HCT116 (cell line): ENCODE data around the gene PIK3R2. TPM values are rescaled to one million over a fixed set of nuclear protein-coding genes. Genes with fewer than 3 reads are reported as not detected.

Experiments
- ATAC-seq: fragments of 200-7000 bp; cut with Tn5 transposase; 2 replicates; pipeline ENCODE4 v1.9.1; 2020; ENCODE audit warnings: mild to moderate bottlenecking, moderate library complexity
- BruUV-seq: library from RNA; stranded (reverse); fragments of 400-500 nt; replicated peaks from 2 replicates; lab custom pipeline; 2021; lab: Mats Ljungman, UMichigan
- CTCF ChIA-PET: fragments of 300-600 bp; sonication (Branson Sonifier 250); formaldehyde crosslinking; loops from one replicate; lab custom pipeline; 2021; ENCODE audit warnings: antibody characterized with exemption; lab: Charles Lee
- POLR2A ChIA-PET: fragments of 300-600, 350-600 bp; sonication (Branson Sonifier 250); formaldehyde crosslinking; loops from one replicate; lab custom pipeline; 2021; ENCODE audit warnings: antibody characterized with exemption; lab: Charles Lee
- RAD21 ChIA-PET, 2 experiments: fragments of 300-600 bp; sonication (Branson Sonifier 250); formaldehyde crosslinking; loops; one replicate each; lab custom pipeline; 2023; ENCODE audit warnings: low total read pairs in 2 of 2; ENCODE audit not compliant: uncharacterized antibody in 2 of 2, unreplicated experiment in 2 of 2, low non-redundant PET in 1 of 2; lab: Charles Lee
- DNase-seq: peaks from one replicate; pipeline ENCODE4 v3.0.0-alpha.2; 2010; ENCODE audit warnings: low read depth, low spot score
- H2AFZ ChIP-seq: fragments of 200-600 bp; shearing (Covaris generic), sonication (generic); 2 replicates; pipeline ENCODE4 v1.6.1; 2017; ENCODE audit warnings: low read depth, mixed run types, mixed read lengths, antibody characterized with exemption, low read length; ENCODE audit not compliant: poor library complexity, severe bottlenecking
- H3K27ac ChIP-seq: 2 replicates; pipeline ENCODE4 v1.5.1; 2012; ENCODE audit warnings: low read depth, low read length
- H3K27me3 ChIP-seq: fragments of 200-600 bp; sonication (generic); 2 replicates; pipeline ENCODE4 v1.6.1; 2016; ENCODE audit warnings: mixed run types, low read length, mixed read lengths; ENCODE audit not compliant: insufficient read depth
- H3K36me3 ChIP-seq, 2 experiments: fragments of 200-500 bp in 1 of 2; fragments of 200-600 bp in 1 of 2; sonication (Bioruptor generic) in 1 of 2; sonication (generic) in 1 of 2; 2 replicates each; pipeline versions ENCODE4 v1.5.1 to v1.6.1; 2014 to 2016; ENCODE audit warnings: low read length in 2 of 2, inconsistent platforms in 1 of 2, mixed read lengths in 1 of 2, mixed run types in 1 of 2; ENCODE audit not compliant: insufficient read depth in 2 of 2, control insufficient read depth in 1 of 2
- H3K4me1 ChIP-seq, 2 experiments: fragments of 200-600 bp in 1 of 2; sonication (generic) in 1 of 2; 2 replicates each; pipeline versions ENCODE4 v1.5.1 to v1.6.1; 2012 to 2017; ENCODE audit warnings: low read length in 2 of 2, inconsistent platforms in 1 of 2, mild to moderate bottlenecking in 1 of 2, mixed read lengths in 1 of 2, mixed run types in 1 of 2, moderate library complexity in 1 of 2; ENCODE audit not compliant: insufficient read depth in 2 of 2, control insufficient read depth in 1 of 2
- H3K4me2 ChIP-seq: fragments of 200-600 bp; sonication (generic); 2 replicates; pipeline ENCODE4 v1.6.1; 2017; ENCODE audit warnings: mixed run types, low read length, mixed read lengths
- H3K4me3 ChIP-seq, 2 experiments: fragments of 200-600 bp in 1 of 2; sonication (generic) in 1 of 2; replicated peaks in 1 of 2; 2 replicates each; pipeline ENCODE4 v1.5.1; 2011 to 2016; ENCODE audit warnings: low read length in 2 of 2, control low read depth in 1 of 2, low read depth in 1 of 2, mild to moderate bottlenecking in 1 of 2, mixed read lengths in 1 of 2, mixed run types in 1 of 2
- H3K79me2 ChIP-seq: fragments of 200-600 bp; sonication (generic); 2 replicates; pipeline ENCODE4 v1.6.1; 2017; ENCODE audit warnings: mild to moderate bottlenecking, mixed run types, low read length, moderate library complexity, mixed read lengths; ENCODE audit not compliant: insufficient read depth
- H3K9ac ChIP-seq: fragments of 200-600 bp; sonication (generic); 2 replicates; pipeline ENCODE4 v1.6.1; 2016; ENCODE audit warnings: low read length, mixed read lengths
- H3K9me2 ChIP-seq: fragments of 200-600 bp; sonication (generic), shearing (Covaris generic); 2 replicates; pipeline ENCODE4 v1.6.1; 2017; ENCODE audit warnings: mixed run types, mild to moderate bottlenecking, moderate library complexity; ENCODE audit not compliant: insufficient read depth
- H3K9me3 ChIP-seq, 2 experiments: fragments of 200-500 bp in 1 of 2; fragments of 200-600 bp in 1 of 2; sonication (Bioruptor generic) in 1 of 2; sonication (generic) in 1 of 2; 2 replicates each; pipeline ENCODE4 v1.6.1; 2014 to 2017; ENCODE audit warnings: low read length in 2 of 2, mixed read lengths in 2 of 2, inconsistent platforms in 1 of 2, low read depth in 1 of 2, mild to moderate bottlenecking in 1 of 2, mixed run types in 1 of 2, moderate library complexity in 1 of 2; ENCODE audit not compliant: control insufficient read depth in 1 of 2, insufficient read depth in 1 of 2
- H4K20me1 ChIP-seq: fragments of 200-600 bp; sonication (generic), shearing (Covaris generic); 2 replicates; pipeline ENCODE4 v1.6.1; 2017; ENCODE audit warnings: mixed run types, mild to moderate bottlenecking, moderate library complexity; ENCODE audit not compliant: insufficient read depth
- CBX3 ChIP-seq: IDR thresholded peaks from 2 replicates; pipeline ENCODE4 v1.6.1; 2012; ENCODE audit warnings: low read depth
- JUND ChIP-seq: IDR thresholded peaks from 2 replicates; pipeline ENCODE4 v1.6.1; 2012
- MAX ChIP-seq: IDR thresholded peaks from 2 replicates; pipeline ENCODE4 v1.6.1; 2012
- POLR2A ChIP-seq: IDR thresholded peaks from 2 replicates; pipeline ENCODE4 v1.7.0; 2011; ENCODE audit warnings: borderline replicate concordance; ENCODE audit not compliant: insufficient read depth, insufficient read length; ENCODE audit errors: extremely low read depth
- POLR2AphosphoS5 ChIP-seq: IDR thresholded peaks from 2 replicates; pipeline ENCODE4 v1.6.1; 2011; ENCODE audit warnings: mild to moderate bottlenecking, low read depth, low read length, moderate library complexity
- SP1 ChIP-seq: IDR thresholded peaks from 2 replicates; pipeline ENCODE4 v1.6.1; 2012; ENCODE audit warnings: low read depth
- SRF ChIP-seq: IDR thresholded peaks from 2 replicates; pipeline ENCODE4 v1.6.1; 2012; ENCODE audit warnings: low read depth
- intact Hi-C: fragments of 100-400 bp; cut with micrococcal nuclease; formaldehyde crosslinking; loops from 2 replicates; pipeline ENCODE4 v1.10.0; 2022
- total RNA-seq: library from RNA; stranded (reverse); gene quantifications from one replicate; pipeline ENCODE4 v1.2.1, GENCODE V29; 2021; ENCODE audit not compliant: unreplicated experiment

Gene PIK3R2
- total RNA-seq, 1 experiment from 2014 or later, result 53.4 TPM

- H3K79me2 ChIP-seq, result peaks cover 10% of the 10 kb centered on the region; the same call in 1 of the 2 replicates
- peak within 1 kb of the TSS; percentile 90 to 93 for H3K4me3 ChIP-seq
- no peaks in the 10 kb centered on the region; the same call in 1 of the 2 replicates for H4K20me1 ChIP-seq
- POLR2A ChIA-PET, result interaction anchor here (0.6 to 3.0 kb wide), 11 partner anchors 11 to 244 kb away, joined by 3 to 27 read pairs (median 4); partner anchors contain the start of genes JUND and RAB3A
- H3K36me3 ChIP-seq, result peaks cover 2 to 5% of the 10 kb centered on the region in 2 experiments; a peak in 2 of 4 replicates
- intact Hi-C loops, result loop anchor here (1.0 kb wide), 1 partner anchor 81 kb away; the partner anchor contains the start of gene IQCN
- peak within 1 kb of the TSS; percentile 95 for H3K4me2 ChIP-seq
- RAD21 ChIA-PET, result no interaction called here
- ATAC-seq, result peak; percentile 88
- H3K9ac ChIP-seq, result peak within 1 kb of the TSS; percentile 92
- TF ChIP-seq POLR2A (peak; percentile 92), MAX (peak; percentile 43; the same call in 1 of the 2 replicates), POLR2AphosphoS5 (peak; percentile 90), CBX3 (no peak), SP1 (peak; percentile 100), SRF (no peak), JUND (no peak)
- TF ChIP-seq, all 23 proteins: peak for 4
- no peaks in the 10 kb centered on the region for H3K9me3 ChIP-seq
- peaks cover 14 to 26% of the 10 kb centered on the region in 2 experiments for H3K4me1 ChIP-seq
- no peak within 1 kb of the TSS for H2AFZ ChIP-seq
- peak; percentile 100 for DNase-seq
- BruUV-seq, result no TSS peak
- CTCF ChIA-PET, result interaction anchor here (0.9 to 2.2 kb wide), 9 partner anchors 11 to 221 kb away, joined by 3 to 12 read pairs (median 5); partner anchors contain the start of genes PIK3R2 and RAB3A
- no peaks in the 10 kb centered on the region for H3K9me2 ChIP-seq
- no peaks in the 10 kb centered on the region for H3K27me3 ChIP-seq
- peak within 1 kb of the TSS; percentile 77 for H3K27ac ChIP-seq
Measured at GRCh38 chr19:18192673-18193387, 39.9 kb downstream of the PIK3R2 start, which contains the start of gene MPV17L2. Gene MPV17L2 (plus strand): TSS chr19:18193218. CDS start chr19:18193282, 64 bp downstream.
